ENCODE results near the gene FOLH1.
"Not testable (repeated sequence)": the region's sequence is repeated elsewhere in the genome, so short reads cannot be mapped to it uniquely, and the experiment has no call there.

FOLH1 gene

GRCh38 chr11:49208006-49208721 is at the start of gene FOLH1:
Gene FOLH1, minus strand, starts transcription at chr11:49208602. Its CDS starts 193 bp downstream, at chr11:49208409.
- peak; percentile 14 for DNase-seq (ENCODE audit: low spot score)
- TF ChIP-seq, protein P1, sequence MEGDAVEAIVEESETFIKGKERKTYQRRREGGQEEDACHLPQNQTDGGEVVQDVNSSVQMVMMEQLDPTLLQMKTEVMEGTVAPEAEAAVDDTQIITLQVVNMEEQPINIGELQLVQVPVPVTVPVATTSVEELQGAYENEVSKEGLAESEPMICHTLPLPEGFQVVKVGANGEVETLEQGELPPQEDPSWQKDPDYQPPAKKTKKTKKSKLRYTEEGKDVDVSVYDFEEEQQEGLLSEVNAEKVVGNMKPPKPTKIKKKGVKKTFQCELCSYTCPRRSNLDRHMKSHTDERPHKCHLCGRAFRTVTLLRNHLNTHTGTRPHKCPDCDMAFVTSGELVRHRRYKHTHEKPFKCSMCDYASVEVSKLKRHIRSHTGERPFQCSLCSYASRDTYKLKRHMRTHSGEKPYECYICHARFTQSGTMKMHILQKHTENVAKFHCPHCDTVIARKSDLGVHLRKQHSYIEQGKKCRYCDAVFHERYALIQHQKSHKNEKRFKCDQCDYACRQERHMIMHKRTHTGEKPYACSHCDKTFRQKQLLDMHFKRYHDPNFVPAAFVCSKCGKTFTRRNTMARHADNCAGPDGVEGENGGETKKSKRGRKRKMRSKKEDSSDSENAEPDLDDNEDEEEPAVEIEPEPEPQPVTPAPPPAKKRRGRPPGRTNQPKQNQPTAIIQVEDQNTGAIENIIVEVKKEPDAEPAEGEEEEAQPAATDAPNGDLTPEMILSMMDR (IDR thresholded peaks at IDR 0.05; ENCODE audit: extremely low read depth, insufficient read depth, missing control alignments), result no peak
- in situ Hi-C loops (cut with MboI; ENCODE audit: low pct_unique_long_range_greater_than_20kb, low sequenced_read_pairs, unreplicated experiment), result no loop called here

GRCh38 chr11:49255148-49255547 is 46.7 kb upstream of the FOLH1 start:
- DNase-seq (ENCODE audit: low spot score); in situ Hi-C loops (cut with MboI; ENCODE audit: low pct_unique_long_range_greater_than_20kb, low sequenced_read_pairs, unreplicated experiment): not testable (repeated sequence)

DNA sequence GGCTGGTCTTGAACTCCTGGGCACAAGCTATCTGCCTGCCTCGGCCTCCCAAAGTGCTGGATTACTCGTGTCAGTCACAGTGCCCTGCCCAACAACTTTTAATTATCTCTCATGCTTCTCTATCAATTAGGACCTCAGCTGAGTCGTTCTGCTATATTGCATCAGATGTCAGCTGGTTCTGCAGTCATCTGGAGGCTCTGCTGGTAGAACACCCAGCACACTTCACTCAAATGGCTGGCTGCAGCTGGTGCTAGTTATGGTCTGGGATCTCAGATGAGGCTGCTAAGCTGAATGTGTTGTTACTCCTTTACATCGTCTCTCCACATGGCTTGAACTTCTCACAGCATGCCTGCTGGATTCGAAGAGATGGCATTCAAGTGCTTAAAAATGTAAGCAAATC is 42.8 kb upstream of the FOLH1 start:
- in situ Hi-C loops (cut with MboI; ENCODE audit: low pct_unique_long_range_greater_than_20kb, low sequenced_read_pairs, unreplicated experiment); DNase-seq (ENCODE audit: low spot score): not testable (repeated sequence)

- DNase-seq (ENCODE audit: low spot score); in situ Hi-C loops (cut with MboI; ENCODE audit: low pct_unique_long_range_greater_than_20kb, low sequenced_read_pairs, unreplicated experiment): not testable (repeated sequence)
These were observed 42.2 kb upstream of the FOLH1 start for GRCh38 chr11:49250398-49251115.

DNA sequence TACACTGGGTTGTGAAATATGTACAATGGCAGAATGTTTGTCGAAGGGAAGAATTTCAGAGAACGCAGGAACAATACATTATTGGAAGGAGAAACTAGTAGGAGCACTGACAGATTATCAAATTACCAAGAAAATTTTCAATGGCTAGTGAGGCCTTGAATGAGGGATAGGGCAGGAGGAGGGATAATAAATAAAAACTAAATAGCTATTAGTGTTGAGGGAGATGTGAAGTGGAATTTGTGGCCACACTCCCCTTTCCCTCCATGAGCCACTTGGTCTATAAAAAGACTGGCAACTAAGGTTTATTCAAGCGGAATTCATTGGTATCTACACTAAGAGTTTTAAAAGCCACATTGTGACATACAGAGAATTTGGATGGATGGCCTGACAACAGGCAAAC is 41.0 kb upstream of the FOLH1 start:
- DNase-seq (ENCODE audit: low spot score); in situ Hi-C loops (cut with MboI; ENCODE audit: low pct_unique_long_range_greater_than_20kb, low sequenced_read_pairs, unreplicated experiment): not testable (repeated sequence)

DNA sequence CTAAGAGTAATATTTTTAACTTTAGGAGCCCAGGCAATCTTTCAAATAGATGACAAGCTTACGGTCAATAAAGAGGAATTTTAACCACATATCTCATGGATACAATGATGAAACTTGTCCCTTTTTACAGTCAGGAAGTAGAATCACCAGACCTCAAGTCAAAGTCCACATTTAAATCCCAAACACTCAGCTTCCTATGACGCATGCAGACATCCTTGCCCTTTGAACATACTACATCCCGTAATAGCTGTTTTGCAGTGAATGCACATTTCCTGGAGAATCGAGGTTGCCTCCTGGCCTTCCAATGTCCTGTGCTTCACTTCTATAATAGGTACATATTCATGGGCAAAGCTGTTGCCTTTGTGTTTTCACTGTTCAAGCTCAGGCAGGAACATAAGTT is 25.3 kb upstream of the FOLH1 start:
- in situ Hi-C loops (cut with MboI; ENCODE audit: low pct_unique_long_range_greater_than_20kb, low sequenced_read_pairs, unreplicated experiment); DNase-seq (ENCODE audit: low spot score): not testable (repeated sequence)

DNA sequence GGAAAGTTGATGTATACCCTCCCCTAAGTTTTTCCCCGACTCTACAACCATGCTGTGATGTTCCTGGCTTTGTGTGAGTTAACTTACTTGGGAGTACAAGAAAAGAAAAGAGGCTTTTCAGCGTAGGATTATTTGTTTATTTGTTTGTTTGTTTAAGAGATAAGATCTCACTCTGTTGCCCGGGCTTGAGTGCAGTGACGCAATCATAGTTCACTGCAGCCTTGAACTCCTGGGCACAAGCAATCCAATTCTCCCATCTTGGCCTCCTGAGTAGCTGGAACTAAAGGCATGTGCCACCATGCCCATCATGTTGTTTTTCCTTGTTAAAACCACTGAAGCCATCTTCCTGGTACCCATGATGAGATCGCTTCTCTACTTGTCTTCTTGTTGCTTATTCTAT is 24.6 kb upstream of the FOLH1 start:
- in situ Hi-C loops (cut with MboI; ENCODE audit: low pct_unique_long_range_greater_than_20kb, low sequenced_read_pairs, unreplicated experiment); DNase-seq (ENCODE audit: low spot score): not testable (repeated sequence)

- DNase-seq (ENCODE audit: low spot score); in situ Hi-C loops (cut with MboI; ENCODE audit: low pct_unique_long_range_greater_than_20kb, low sequenced_read_pairs, unreplicated experiment): not testable (repeated sequence)
These were observed 23.3 kb upstream of the FOLH1 start for GRCh38 chr11:49231725-49232124.

GRCh38 chr11:49230534-49230933 is 22.1 kb upstream of the FOLH1 start:
- DNase-seq (ENCODE audit: low spot score); in situ Hi-C loops (cut with MboI; ENCODE audit: low pct_unique_long_range_greater_than_20kb, low sequenced_read_pairs, unreplicated experiment): not testable (repeated sequence)

DNA sequence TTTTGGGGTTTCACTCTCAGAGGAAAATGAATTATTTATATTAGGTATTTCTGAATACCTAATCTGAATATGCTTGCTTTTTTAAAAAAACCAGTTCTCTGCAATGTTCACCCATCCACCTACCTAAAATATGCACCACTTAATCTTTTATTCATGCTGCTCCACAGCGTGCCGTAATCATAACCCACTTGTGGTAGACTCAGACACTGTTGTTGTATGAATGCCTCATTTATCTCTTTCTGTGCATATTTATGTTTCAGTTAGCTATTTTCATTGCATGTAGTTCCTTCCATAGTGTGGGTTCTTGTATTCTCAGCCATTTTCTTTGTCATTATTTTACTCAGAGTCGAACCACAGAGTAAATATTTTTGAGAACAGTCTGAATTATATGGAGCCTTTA is 21.6 kb upstream of the FOLH1 start:
- DNase-seq (ENCODE audit: low spot score); in situ Hi-C loops (cut with MboI; ENCODE audit: low pct_unique_long_range_greater_than_20kb, low sequenced_read_pairs, unreplicated experiment): not testable (repeated sequence)

- in situ Hi-C loops (cut with MboI; ENCODE audit: low pct_unique_long_range_greater_than_20kb, low sequenced_read_pairs, unreplicated experiment); DNase-seq (ENCODE audit: low spot score): not testable (repeated sequence)
These were observed 20.7 kb upstream of the FOLH1 start for GRCh38 chr11:49229136-49229535.

GRCh38 chr11:49225255-49225785 is 16.9 kb upstream of the FOLH1 start:
- in situ Hi-C loops (cut with MboI; ENCODE audit: low pct_unique_long_range_greater_than_20kb, low sequenced_read_pairs, unreplicated experiment); DNase-seq (ENCODE audit: low spot score): not testable (repeated sequence)
